Mesangial cell (primary cell): ENCODE measurements around the gene CNTNAP3. TPM values are rescaled to one million over a fixed set of nuclear protein-coding genes. Genes with fewer than 3 reads are reported as not detected.

Experiments
- total RNA-seq: library from RNA; depleted of rRNA; stranded (reverse); fragments of >200 nt; gene quantifications from 2 replicates; pipeline ENCODE4 v1.2.3, GENCODE V29; 2015

Gene CNTNAP3
- 13.5 and 23.5 TPM in 2 replicates for total RNA-seq

DNA sequence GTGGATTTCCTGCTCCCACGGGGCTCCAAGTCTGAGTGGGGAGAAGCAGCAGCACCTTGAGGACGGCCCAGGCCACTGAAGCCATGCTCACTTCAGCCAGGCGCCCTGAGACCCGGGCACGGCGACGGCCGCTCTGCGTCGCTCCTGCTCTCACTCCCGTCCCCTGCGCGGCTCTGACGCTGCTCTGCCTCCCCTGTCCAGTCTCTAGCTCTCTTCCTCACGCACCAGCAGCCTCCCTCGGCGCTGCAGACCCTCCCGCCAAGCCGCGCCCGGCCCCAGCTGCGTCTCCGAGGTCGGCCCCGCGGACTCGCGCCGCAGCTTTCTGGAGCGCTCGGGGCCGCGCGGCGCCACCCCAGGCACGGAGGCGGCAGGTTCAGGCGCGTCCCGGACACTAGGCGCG, at the start of gene CNTNAP3:
Gene CNTNAP3 (minus strand): TSS at position 188 of the 400 bp plus-strand sequence. CDS start 103 bp downstream, at position 85.

Other genes with a start within 250 kb of the CNTNAP3 start
- not detected in 2 replicates for gene SPATA31A1, start 67.5 kb upstream of the CNTNAP3 start, total RNA-seq